GM12892 (cell line): ENCODE results near the gene ADO.

Experiments
- DNase-seq: peaks from one replicate; pipeline ENCODE4 v3.0.0; 2011; ENCODE audit not compliant: insufficient read length
- FAIRE-seq: peaks from 2 replicates; lab custom pipeline; 2011; peaks lifted over from hg19 to GRCh38; lab: Jason Lieb, UNC
- POLR2A ChIP-seq: IDR thresholded peaks from 2 replicates; pipeline ENCODE4 v1.6.1; 2011; ENCODE audit warnings: low read depth, low read length, control low read depth
- POLR2AphosphoS5 ChIP-seq: IDR thresholded peaks from 2 replicates; pipeline ENCODE4 v1.6.1; 2011; ENCODE audit warnings: low read depth, low read length, control low read depth
- TAF1 ChIP-seq: IDR thresholded peaks from 2 replicates; pipeline ENCODE4 v1.6.1; 2011; ENCODE audit warnings: low read depth, mild to moderate bottlenecking, control low read depth, low read length, borderline replicate concordance

ADO gene

GRCh38 chr10:62829622-62830021, 25.1 kb downstream of the ADO start:
- no peak for FAIRE-seq
- no peak for DNase-seq
- no peak for TF ChIP-seq TAF1
- TF ChIP-seq POLR2AphosphoS5, result no peak
- no peak for TF ChIP-seq POLR2A

GRCh38 chr10:62830679-62831078, 26.2 kb downstream of the ADO start:
- no peak for FAIRE-seq
- no peak for TF ChIP-seq TAF1
- TF ChIP-seq POLR2AphosphoS5, result no peak
- no peak for TF ChIP-seq POLR2A
- no peak for DNase-seq

GRCh38 chr10:62831346-62831745, 26.8 kb downstream of the ADO start:
- DNase-seq (no peak), FAIRE-seq (peak; percentile 66)
- no peak for TF ChIP-seq TAF1
- no peak for TF ChIP-seq POLR2AphosphoS5
- TF ChIP-seq POLR2A, result no peak

GRCh38 chr10:62839590-62839989, 35.1 kb downstream of the ADO start:
- TF ChIP-seq POLR2AphosphoS5 (no peak), POLR2A (no peak), TAF1 (no peak)
- FAIRE-seq, result no peak
- DNase-seq, result no peak

- no peak for DNase-seq
- TF ChIP-seq TAF1 (no peak), POLR2AphosphoS5 (no peak), POLR2A (no peak)
- FAIRE-seq, result no peak
Measured at GRCh38 chr10:62842983-62843382, 38.5 kb downstream of the ADO start.

GRCh38 chr10:62843600-62843999, 39.1 kb downstream of the ADO start:
- DNase-seq (no peak), FAIRE-seq (no peak)
- no peak for TF ChIP-seq TAF1
- no peak for TF ChIP-seq POLR2A
- no peak for TF ChIP-seq POLR2AphosphoS5

GRCh38 chr10:62844280-62845011, 39.9 kb downstream of the ADO start:
- DNase-seq, result no peak
- FAIRE-seq, result no peak
- TF ChIP-seq POLR2AphosphoS5 (no peak), TAF1 (no peak), POLR2A (no peak)

GRCh38 chr10:62847433-62847832, 42.9 kb downstream of the ADO start:
- FAIRE-seq (no peak), DNase-seq (no peak)
- TF ChIP-seq TAF1 (no peak), POLR2AphosphoS5 (no peak), POLR2A (no peak)

GRCh38 chr10:62850646-62851045, 46.1 kb downstream of the ADO start:
- FAIRE-seq (peak; percentile 27), DNase-seq (no peak)
- TF ChIP-seq TAF1 (no peak), POLR2AphosphoS5 (no peak), POLR2A (no peak)

- FAIRE-seq, result peak; percentile 73
- no peak for DNase-seq
Measured at GRCh38 chr10:62851442-62851841, 46.9 kb downstream of the ADO start.

GRCh38 chr10:62852961-62853702, 48.6 kb downstream of the ADO start:
- TF ChIP-seq POLR2A (no peak), TAF1 (no peak), POLR2AphosphoS5 (no peak)
- peak; percentile 94 for FAIRE-seq
- no peak for DNase-seq

More at GRCh38 chr10:62851442-62851841, 46.9 kb downstream of the ADO start:
- TF ChIP-seq POLR2AphosphoS5, result no peak
- no peak for TF ChIP-seq POLR2A
- no peak for TF ChIP-seq TAF1

GRCh38 chr10:62853710-62854109, 49.2 kb downstream of the ADO start:
- FAIRE-seq (peak; percentile 74), DNase-seq (no peak)
- TF ChIP-seq POLR2AphosphoS5 (no peak), TAF1 (no peak), POLR2A (no peak)
